Hepatocyte (in vitro differentiated cells): ENCODE data around the gene BST2. TPM values are rescaled to one million over a fixed set of nuclear protein-coding genes. Genes with fewer than 3 reads are reported as not detected.

ENCODE experiments used
- DNase-seq: peaks from one replicate; pipeline ENCODE4 v3.0.0-alpha.2; 2016; ENCODE audit warnings: low spot score
- H2AFZ ChIP-seq: fragments of 200-600 bp; sonication (generic); 2 replicates; pipeline ENCODE4 v1.6.0; 2016; ENCODE audit warnings: antibody characterized with exemption, mild to moderate bottlenecking
- H3K27ac ChIP-seq: fragments of 200-600 bp; sonication (generic); 2 replicates; pipeline ENCODE4 v1.5.1; 2016; ENCODE audit warnings: mild to moderate bottlenecking
- H3K27me3 ChIP-seq: fragments of 200-600 bp; sonication (generic); 2 replicates; pipeline ENCODE4 v1.6.1; 2016
- H3K36me3 ChIP-seq: fragments of 200-600 bp; sonication (generic); replicated peaks from 2 replicates; pipeline ENCODE4 v1.5.1; 2016; ENCODE audit warnings: low read depth; ENCODE audit not compliant: insufficient read depth
- H3K4me1 ChIP-seq: fragments of 200-600 bp; sonication (generic); 2 replicates; pipeline ENCODE4 v1.5.1; 2016; ENCODE audit warnings: mild to moderate bottlenecking, moderate library complexity; ENCODE audit not compliant: insufficient read depth
- H3K4me2 ChIP-seq: fragments of 200-600 bp; sonication (generic); 2 replicates; pipeline ENCODE4 v1.6.0; 2016
- H3K4me3 ChIP-seq: fragments of 200-600 bp; sonication (generic); 2 replicates; pipeline ENCODE4 v1.5.1; 2016; ENCODE audit warnings: mild to moderate bottlenecking
- H3K79me2 ChIP-seq: fragments of 200-600 bp; sonication (generic); 2 replicates; pipeline ENCODE4 v1.6.0; 2017; ENCODE audit warnings: mild to moderate bottlenecking
- H3K9me2 ChIP-seq: fragments of 200-600 bp; sonication (generic); replicated peaks from 2 replicates; pipeline ENCODE4 v1.6.0; 2017; ENCODE audit warnings: mild to moderate bottlenecking; ENCODE audit not compliant: insufficient read depth
- H3K9me3 ChIP-seq: fragments of 200-600 bp; sonication (generic); 2 replicates; pipeline ENCODE4 v1.5.1; 2016; ENCODE audit warnings: low read depth, mild to moderate bottlenecking
- H4K20me1 ChIP-seq: fragments of 200-600 bp; sonication (generic); 2 replicates; pipeline ENCODE4 v1.6.0; 2016; ENCODE audit warnings: mild to moderate bottlenecking; ENCODE audit not compliant: insufficient read depth, poor library complexity, severe bottlenecking
- CTCF ChIP-seq: fragments of 200-600 bp; sonication (generic); IDR thresholded peaks from 2 replicates; pipeline ENCODE4 v1.5.1; 2016; ENCODE audit warnings: antibody characterized with exemption, mild to moderate bottlenecking; ENCODE audit not compliant: poor library complexity
- EZH2 ChIP-seq: fragments of 200-600 bp; sonication (generic); IDR thresholded peaks from 2 replicates; pipeline ENCODE4 v1.6.1; 2016; ENCODE audit warnings: antibody characterized with exemption, mild to moderate bottlenecking, borderline replicate concordance
- EZH2phosphoT487 ChIP-seq: fragments of 200-600 bp; sonication (generic); IDR thresholded peaks from one replicate; pipeline ENCODE4 v1.6.1; 2018; ENCODE audit warnings: antibody characterized with exemption, mild to moderate bottlenecking, low read depth, moderate library complexity; ENCODE audit not compliant: unreplicated experiment, severe bottlenecking
- WGBS: methylation state at CpG from one replicate; pipeline ENCODE4 v1.1.6; 2016; ENCODE audit warnings: low lambda C conversion rate; ENCODE audit errors: missing lambda C conversion rate; 5-methylcytosine and 5-hydroxymethylcytosine counted together
- polyA plus RNA-seq: library from polyadenylated mRNA; unstranded; fragments of >200 nt; fragmentation: Nextera tagmentation; extraction: Ambion mirVana; gene quantifications from 2 replicates; pipeline ENCODE4 v1.2.1, GENCODE V29; 2016
- total RNA-seq: library from RNA; depleted of rRNA; stranded (reverse); fragments of >200 nt; gene quantifications from 2 replicates; pipeline ENCODE4 v1.2.3, GENCODE V29; 2014

Gene BST2
- total and polyA plus RNA-seq, 2 experiments from 2014 or later: 43.2 to 129 TPM

GRCh38 chr19:17357724-17358123 lies 47.7 kb downstream of the BST2 start:
- Histone ChIP-seq H3K79me2 (no peaks in the 10 kb centered on the region), H3K4me1 (peaks cover 5% of the 10 kb centered on the region), H2AFZ (no peak overlapping the region), H3K27ac (no peak overlapping the region), H4K20me1 (no peaks in the 10 kb centered on the region), H3K9me3 (no peaks in the 10 kb centered on the region), H3K4me2 (no peak overlapping the region), H3K9me2 (no peaks in the 10 kb centered on the region), H3K4me3 (no peak overlapping the region), H3K36me3 (no peaks in the 10 kb centered on the region), H3K27me3 (no peaks in the 10 kb centered on the region)
- TF ChIP-seq EZH2 (no peak), EZH2phosphoT487 (no peak), CTCF (no peak)
- 59% methylated on average over 11 of the region's 11 CpGs for WGBS
- no peak for DNase-seq

GRCh38 chr19:17357078-17357666 lies 48.3 kb downstream of the BST2 start:
- 93% methylated on average over 7 of the region's 7 CpGs for WGBS
- H3K27me3 ChIP-seq: no peaks in the 10 kb centered on the region
- H3K9me3 ChIP-seq: no peaks in the 10 kb centered on the region
- no peak overlapping the region for H3K27ac ChIP-seq
- H3K4me3 ChIP-seq: no peak overlapping the region
- H3K4me1 ChIP-seq: peaks cover 5% of the 10 kb centered on the region
- no peak for DNase-seq
- no peaks in the 10 kb centered on the region for H3K79me2 ChIP-seq
- H4K20me1 ChIP-seq: no peaks in the 10 kb centered on the region
- no peaks in the 10 kb centered on the region for H3K9me2 ChIP-seq
- TF ChIP-seq EZH2phosphoT487: no peak
- TF ChIP-seq CTCF: no peak
- no peak overlapping the region for H2AFZ ChIP-seq
- H3K36me3 ChIP-seq: no peaks in the 10 kb centered on the region
- H3K4me2 ChIP-seq: no peak overlapping the region

DNA sequence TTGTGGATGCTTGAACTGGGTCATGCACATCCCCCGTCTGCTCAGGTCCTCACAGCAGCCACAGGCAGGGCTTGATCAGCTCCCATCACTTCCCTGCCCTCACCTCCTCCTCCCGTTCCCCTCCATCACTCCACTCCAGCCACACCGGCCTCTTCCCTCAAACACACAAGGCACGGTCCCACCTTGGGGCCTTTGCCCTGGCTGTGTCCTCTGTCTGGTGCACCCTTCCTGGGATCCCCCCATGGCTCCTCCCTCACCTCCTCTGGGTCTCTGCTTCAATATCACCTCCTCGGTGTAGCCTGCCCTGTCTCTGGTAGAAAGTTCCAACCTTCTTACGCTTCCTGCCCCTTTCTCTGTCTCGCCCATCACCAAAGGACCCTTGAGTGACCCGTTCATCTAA lies 52.0 kb downstream of the BST2 start:
- WGBS: 94% methylated on average over 7 of the region's 8 CpGs

More for the DNA sequence above, 52.0 kb downstream of the BST2 start:
- H3K9me2 ChIP-seq: no peaks in the 10 kb centered on the region
- no peak overlapping the region for H2AFZ ChIP-seq
- TF ChIP-seq CTCF: no peak
- TF ChIP-seq EZH2: no peak
- TF ChIP-seq EZH2phosphoT487: no peak
- no peak overlapping the region for H3K27ac ChIP-seq
- H3K4me3 ChIP-seq: no peak overlapping the region
- DNase-seq: no peak
- peaks cover 5% of the 10 kb centered on the region for H3K4me1 ChIP-seq
- no peaks in the 10 kb centered on the region for H4K20me1 ChIP-seq
- H3K4me2 ChIP-seq: no peak overlapping the region
- no peaks in the 10 kb centered on the region for H3K9me3 ChIP-seq
- H3K79me2 ChIP-seq: no peaks in the 10 kb centered on the region
- H3K27me3 ChIP-seq: no peaks in the 10 kb centered on the region
- H3K36me3 ChIP-seq: no peaks in the 10 kb centered on the region

Other genes with a start within 250 kb of the BST2 start
- 22.4 and 26.9 TPM in 2 replicates for gene USE1, start 190.3 kb downstream of the BST2 start, total RNA-seq
- 42.6 and 46.7 TPM in 2 replicates for gene USE1, start 190.3 kb downstream of the BST2 start, polyA plus RNA-seq
- gene OCEL1, start 179.4 kb downstream of the BST2 start, total RNA-seq: 9.5 and 15.3 TPM in 2 replicates
- gene OCEL1, start 179.4 kb downstream of the BST2 start, polyA plus RNA-seq: 44.7 and 47.7 TPM in 2 replicates
- gene NR2F6, start 159.7 kb downstream of the BST2 start, total RNA-seq: 116 and 133 TPM in 2 replicates
- 157 and 169 TPM in 2 replicates for gene NR2F6, start 159.7 kb downstream of the BST2 start, polyA plus RNA-seq
- 3.0 TPM in 1 of 2 replicates, not detected in the other for gene USHBP1, start 140.9 kb downstream of the BST2 start, total RNA-seq
- gene USHBP1, start 140.9 kb downstream of the BST2 start, polyA plus RNA-seq: 0.98 and 1.2 TPM in 2 replicates
- gene BABAM1, start 138.2 kb downstream of the BST2 start, total RNA-seq: 63.8 and 71.4 TPM in 2 replicates
- gene BABAM1, start 138.2 kb downstream of the BST2 start, polyA plus RNA-seq: 94.1 and 97.9 TPM in 2 replicates
- 0.28 and 0.90 TPM in 2 replicates for gene ANKLE1, start 123.7 kb downstream of the BST2 start, total RNA-seq
- gene ANKLE1, start 123.7 kb downstream of the BST2 start, polyA plus RNA-seq: 0.29 and 0.58 TPM in 2 replicates
- 12.9 and 15.9 TPM in 2 replicates for gene ABHD8, start 102.2 kb downstream of the BST2 start, total RNA-seq
- 17.6 and 19.3 TPM in 2 replicates for gene ABHD8, start 102.2 kb downstream of the BST2 start, polyA plus RNA-seq
- 47.7 and 61.1 TPM in 2 replicates for gene MRPL34, start 99.8 kb downstream of the BST2 start, total RNA-seq
- 113 and 131 TPM in 2 replicates for gene MRPL34, start 99.8 kb downstream of the BST2 start, polyA plus RNA-seq
- gene DDA1, start 96.1 kb downstream of the BST2 start, total RNA-seq: 29.4 and 43.1 TPM in 2 replicates
- 59.4 and 60.0 TPM in 2 replicates for gene DDA1, start 96.1 kb downstream of the BST2 start, polyA plus RNA-seq
- 4.6 and 7.3 TPM in 2 replicates for gene ANO8, start 70.8 kb downstream of the BST2 start, total RNA-seq
- 1.1 and 1.9 TPM in 2 replicates for gene ANO8, start 70.8 kb downstream of the BST2 start, polyA plus RNA-seq
- 18.1 and 20.9 TPM in 2 replicates for gene GTPBP3, start 68.1 kb downstream of the BST2 start, total RNA-seq
- 13.2 and 18.1 TPM in 2 replicates for gene GTPBP3, start 68.1 kb downstream of the BST2 start, polyA plus RNA-seq
- 1.4 and 1.8 TPM in 2 replicates for gene PLVAP, start 28.3 kb downstream of the BST2 start, total RNA-seq
- 2.5 and 5.3 TPM in 2 replicates for gene PLVAP, start 28.3 kb downstream of the BST2 start, polyA plus RNA-seq
- gene CCDC194, start 11.4 kb downstream of the BST2 start, total RNA-seq: not detected in 2 replicates
- gene CCDC194, start 11.4 kb downstream of the BST2 start, polyA plus RNA-seq: 0.80 TPM in 1 of 2 replicates, not detected in the other
- gene MVB12A, start 14.4 kb upstream of the BST2 start, total RNA-seq: 36.1 and 46.4 TPM in 2 replicates
- gene MVB12A, start 14.4 kb upstream of the BST2 start, polyA plus RNA-seq: 65.2 and 77.1 TPM in 2 replicates
- gene TMEM221, start 43.0 kb upstream of the BST2 start, total RNA-seq: 1.0 and 1.2 TPM in 2 replicates
- 2.0 and 2.5 TPM in 2 replicates for gene TMEM221, start 43.0 kb upstream of the BST2 start, polyA plus RNA-seq
- gene NXNL1, start 55.3 kb upstream of the BST2 start, total RNA-seq: not detected in 2 replicates
- 0.17 TPM in 1 of 2 replicates, not detected in the other for gene NXNL1, start 55.3 kb upstream of the BST2 start, polyA plus RNA-seq
- 6.2 and 8.7 TPM in 2 replicates for gene SLC27A1, start 64.9 kb upstream of the BST2 start, total RNA-seq
- 8.6 and 10.9 TPM in 2 replicates for gene SLC27A1, start 64.9 kb upstream of the BST2 start, polyA plus RNA-seq
- 89.9 and 94.4 TPM in 2 replicates for gene PGLS, start 106.0 kb upstream of the BST2 start, total RNA-seq
- gene PGLS, start 106.0 kb upstream of the BST2 start, polyA plus RNA-seq: 98.7 and 122 TPM in 2 replicates
- gene COLGALT1, start 150.0 kb upstream of the BST2 start, total RNA-seq: 55.4 and 61.3 TPM in 2 replicates
- 54.9 and 58.9 TPM in 2 replicates for gene COLGALT1, start 150.0 kb upstream of the BST2 start, polyA plus RNA-seq